Mesenteric fat pad (tissue), 1 donor: Measurements from ENCODE around the gene PSKH1. TPM values are rescaled to one million over a fixed set of nuclear protein-coding genes. Genes with fewer than 3 reads are reported as not detected.
"Not testable (repeated sequence)": the region's sequence is repeated elsewhere in the genome, so short reads cannot be mapped to it uniquely, and the experiment has no call there.

Experiments used
- DNase-seq: peaks from one replicate; pipeline ENCODE4 v3.0.0-alpha.2; 2020; ENCODE audit warnings: low spot score
- long read RNA-seq: library from polyadenylated mRNA; unstranded; transcript quantifications from one replicate; pipeline ENCODE4 v2.0.0, GENCODE V29; 2020
- total RNA-seq: library from RNA; stranded (reverse); fragmentation: NEBNext Ultra II Directional; extraction: Animal tissue kit (Norgen Biotek cat#: 25700); gene quantifications from one replicate; pipeline ENCODE4 v1.2.1, GENCODE V29; 2021
- donor health status: DM: yes; HTN: yes; CAD: no.

Gene PSKH1
- 28.6 TPM for total RNA-seq
- long read RNA-seq, transcript PSKH1-202 (2 exons, 1,509 nt) = major isoform, 5 of 7 reads
- long read RNA-seq, partial matches to known transcripts = 0 of 7 reads
- long read RNA-seq, other reads (novel, unspliced or antisense) = 1 of 7 reads

DNA sequence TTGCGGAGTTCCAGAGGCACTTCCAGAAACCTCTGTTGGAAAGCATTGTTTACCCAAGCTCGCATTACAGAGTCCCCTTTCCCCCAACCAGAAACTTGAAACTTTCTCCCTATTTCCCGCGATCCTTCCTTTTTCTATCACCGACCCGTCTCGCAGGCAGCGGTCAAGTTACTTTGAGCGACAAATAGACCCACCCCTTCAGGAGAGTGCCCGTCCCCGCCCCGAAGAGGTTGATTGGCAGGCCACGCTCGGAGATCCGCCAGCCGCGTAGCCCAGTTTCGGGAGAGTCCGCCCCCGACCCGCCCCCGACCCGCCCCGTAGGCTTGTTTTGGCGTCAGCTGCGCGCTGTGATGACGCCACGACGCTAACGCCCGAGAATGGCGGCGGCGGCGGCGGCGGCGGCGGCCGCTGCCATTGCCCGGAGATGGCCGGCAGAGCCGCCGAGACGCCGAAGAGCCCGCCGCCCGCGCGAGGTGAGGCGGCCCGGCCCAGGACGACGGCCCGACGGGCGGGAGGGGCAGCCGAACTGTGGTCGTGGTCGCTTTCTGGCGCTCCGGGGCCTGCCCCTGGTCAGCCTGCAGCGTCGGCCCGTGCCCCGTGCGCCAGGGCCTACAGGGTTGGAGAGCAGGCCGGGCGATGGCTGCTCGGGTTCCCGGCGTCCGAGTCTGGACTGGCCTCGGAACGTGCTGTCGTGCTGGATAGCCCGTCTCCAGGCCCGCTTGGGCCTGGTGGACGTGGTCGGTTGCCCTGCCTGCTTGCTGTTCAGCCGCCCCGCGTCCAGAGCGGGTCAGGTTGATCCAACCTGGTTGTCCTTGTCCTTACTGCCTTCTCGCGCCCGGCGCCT, at the start of gene PSKH1:
Gene PSKH1, plus strand, starts transcription at position 356 of the 844 bp plus-strand sequence. CDS start 15,496 bp downstream, outside the sequence.
- peak; percentile 98 for DNase-seq

DNA sequence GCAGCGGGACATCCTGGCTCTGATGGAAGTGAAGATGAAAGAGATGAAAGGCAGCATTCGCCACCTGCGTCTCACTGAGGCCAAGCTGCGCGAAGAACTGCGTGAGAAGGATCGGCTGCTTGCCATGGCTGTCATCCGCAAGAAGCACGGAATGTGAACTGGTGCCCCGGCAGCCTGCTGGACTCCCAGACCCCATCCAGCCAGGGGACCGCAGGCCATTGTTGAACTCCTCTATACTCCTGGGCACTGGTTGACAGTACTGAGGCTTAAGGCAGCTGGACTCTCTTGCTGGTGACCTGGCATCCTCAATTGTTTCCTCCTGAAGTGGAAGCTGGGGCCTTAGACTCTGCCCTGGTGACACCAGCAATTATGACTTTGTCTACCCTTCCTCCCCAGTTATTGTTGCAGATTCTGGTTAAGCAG, 49.7 kb upstream of the PSKH1 start:
- DNase-seq = no peak

DNA sequence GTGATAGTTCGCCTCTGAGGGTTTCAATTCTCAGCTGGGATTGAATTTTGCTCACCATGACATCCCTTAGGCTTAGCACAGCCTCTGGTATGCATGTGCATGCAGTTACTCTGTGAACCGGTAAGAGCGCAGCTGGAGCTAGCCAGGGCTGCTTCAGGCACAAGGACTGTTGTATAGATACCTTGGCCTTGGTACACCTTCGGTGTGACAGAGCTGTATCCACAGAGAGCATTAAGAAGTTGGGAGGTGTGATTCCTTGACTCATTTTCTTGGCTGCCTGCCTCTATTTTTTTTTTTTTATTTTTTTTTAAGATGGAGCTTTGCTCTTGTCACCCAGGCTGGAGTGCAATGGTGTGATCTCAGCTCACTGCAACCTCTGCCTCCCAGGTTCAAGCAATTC, 48.6 kb upstream of the PSKH1 start:
- no peak for DNase-seq

DNA sequence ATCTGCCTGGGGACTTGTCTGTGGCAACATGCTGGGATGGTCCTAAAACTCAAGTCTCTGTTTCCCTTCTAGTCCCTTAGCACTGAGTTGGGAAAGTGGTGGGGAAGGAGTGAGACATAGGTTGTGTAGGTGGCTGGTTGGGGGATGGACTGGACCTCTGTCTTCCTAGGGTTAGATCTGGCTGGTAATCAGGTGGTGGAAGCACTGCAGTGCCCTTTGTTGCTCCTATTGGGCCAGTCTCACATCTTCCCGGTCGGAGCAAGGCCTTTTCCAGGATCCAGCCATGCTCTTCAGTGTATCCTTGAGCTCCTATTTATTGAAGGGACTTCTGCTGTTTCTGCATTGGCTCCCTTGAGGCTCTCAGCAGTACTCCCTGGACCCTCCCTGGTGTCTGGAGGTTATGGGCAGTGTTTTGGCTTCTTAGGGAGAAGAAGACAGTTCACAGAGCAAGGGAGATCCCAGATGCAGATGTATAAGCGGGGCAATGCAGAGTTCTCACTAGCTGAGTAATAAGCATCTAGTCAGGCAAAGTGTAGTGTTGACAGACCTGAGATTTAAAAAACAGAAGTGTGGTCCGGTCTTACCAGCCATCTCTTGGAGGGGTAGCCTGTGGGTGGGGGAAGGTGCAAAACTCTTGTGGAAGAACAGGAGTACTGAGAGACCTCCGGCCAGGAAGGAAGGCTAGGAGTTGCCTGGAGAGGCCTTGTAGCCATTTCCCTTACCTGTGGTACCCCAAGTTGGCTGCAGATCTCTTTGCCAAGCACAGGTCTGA, 47.6 kb upstream of the PSKH1 start:
- DNase-seq = no peak

DNA sequence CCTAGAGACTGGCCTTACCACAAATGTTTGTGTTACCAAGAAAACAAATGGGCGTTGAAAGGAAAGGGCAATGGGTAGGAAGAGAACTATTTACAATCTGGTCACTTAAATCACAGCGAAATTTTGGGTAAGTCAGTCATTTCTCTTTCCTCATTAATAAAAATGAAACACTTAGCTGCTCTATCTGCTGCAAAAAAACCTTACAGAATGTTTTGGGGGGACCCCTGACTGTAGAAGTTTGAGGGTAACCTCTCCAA, 47.1 kb upstream of the PSKH1 start:
- no peak for DNase-seq

DNA sequence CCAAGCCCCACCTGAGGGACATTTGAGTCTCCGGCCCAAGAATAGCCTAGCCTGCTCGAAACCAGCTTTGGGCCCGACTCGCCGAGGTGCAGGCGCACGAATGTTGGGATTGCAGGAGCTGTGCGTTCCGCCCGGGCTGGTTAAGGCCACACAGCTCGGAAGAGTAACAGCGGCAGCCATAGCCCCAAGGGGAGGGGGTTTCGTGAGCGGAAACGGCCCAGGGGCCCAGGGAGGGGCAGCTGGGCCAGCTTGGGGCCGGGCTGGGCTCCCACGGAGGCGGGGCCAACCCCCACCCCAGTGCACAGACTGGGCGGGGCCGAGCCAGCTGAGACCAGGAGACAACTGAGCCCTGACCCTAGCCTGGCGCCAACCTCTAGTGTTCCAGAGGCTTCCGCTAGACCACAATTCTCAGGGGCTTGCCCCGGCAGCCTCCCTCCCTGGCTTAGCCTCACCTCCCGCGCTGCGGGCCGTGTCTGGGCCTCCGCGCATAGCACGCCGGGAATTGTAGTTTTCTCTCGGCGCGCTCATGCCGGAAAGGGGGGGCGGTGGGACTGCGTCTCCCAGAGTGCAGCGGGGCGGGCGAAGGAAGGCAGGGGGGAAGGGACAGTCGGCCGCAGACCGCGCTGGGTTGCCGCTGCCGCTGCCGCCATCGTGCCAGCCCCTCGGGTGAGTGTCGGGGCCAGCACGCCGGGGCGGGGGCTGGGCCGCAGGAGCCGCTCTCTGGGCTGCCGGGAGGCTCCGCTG, 46.6 kb upstream of the PSKH1 start, which contains the start of gene NUTF2:
Gene NUTF2, plus strand, starts transcription at position 614 of the 744 bp plus-strand sequence. CDS start 18,198 bp downstream, outside the sequence.
- DNase-seq = peak; percentile 99

DNA sequence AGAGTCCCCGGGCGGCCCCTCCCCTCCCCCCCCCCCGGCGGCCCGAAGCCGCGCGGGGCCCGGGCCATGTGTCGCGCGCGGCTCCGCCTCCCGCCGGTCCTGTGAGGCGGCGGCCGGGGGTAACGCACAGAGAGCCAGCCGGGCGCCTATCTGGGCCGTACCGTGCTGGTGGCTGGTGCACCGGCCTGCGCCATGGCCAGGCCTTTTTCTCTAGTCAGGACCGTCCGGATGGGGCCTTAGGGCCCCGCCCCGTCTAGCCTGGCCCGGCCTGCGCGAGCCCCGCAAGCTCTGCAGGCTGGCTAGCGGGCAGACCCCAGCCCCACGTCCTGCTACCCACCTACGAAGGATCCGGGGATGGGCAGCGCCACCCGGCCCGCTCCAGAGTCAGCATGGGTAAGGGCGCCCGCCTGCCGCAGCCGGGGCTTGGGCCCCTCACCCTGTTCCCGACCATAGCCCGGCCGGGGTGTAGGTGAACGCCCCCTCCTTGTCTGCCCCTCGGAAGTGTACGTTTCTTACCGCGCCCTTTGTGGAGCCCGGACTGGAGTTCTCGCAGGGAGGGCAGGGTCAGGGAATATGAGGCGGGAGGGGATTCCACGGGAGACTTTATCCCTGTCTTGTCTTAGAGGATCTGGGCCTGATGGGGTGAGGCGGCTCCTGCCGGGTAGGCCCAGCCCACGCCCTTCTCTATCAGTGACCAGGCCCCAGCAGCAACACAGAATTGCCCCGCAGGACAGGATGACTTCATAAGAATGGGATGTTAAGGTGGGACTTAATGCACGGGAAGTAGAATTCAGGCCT, 45.8 kb upstream of the PSKH1 start, which contains the start of gene CENPT:
Gene CENPT, minus strand, starts transcription at position 630 of the 798 bp plus-strand sequence. CDS start 13,834 bp downstream, outside the sequence.
- no peak for DNase-seq

DNA sequence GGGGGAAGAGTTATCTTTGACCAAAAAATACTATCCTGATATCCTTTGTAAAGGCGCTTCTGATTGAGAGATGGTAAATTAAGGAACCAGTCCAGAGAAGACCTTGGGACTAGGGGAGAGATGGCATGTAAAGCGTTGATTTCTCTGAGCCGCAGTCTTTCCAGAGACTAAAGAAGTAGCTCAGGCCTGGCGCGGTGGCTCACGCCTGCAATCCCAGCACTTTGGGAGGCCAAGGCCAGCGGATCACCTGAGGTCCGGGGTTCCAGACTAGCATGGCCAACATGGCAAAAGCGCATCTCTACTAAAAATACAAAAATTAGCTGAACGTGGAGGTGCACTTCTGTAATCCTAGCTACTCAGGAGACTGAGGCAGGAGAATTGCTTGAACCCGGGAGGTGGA, 44.9 kb upstream of the PSKH1 start:
- no peak for DNase-seq

DNA sequence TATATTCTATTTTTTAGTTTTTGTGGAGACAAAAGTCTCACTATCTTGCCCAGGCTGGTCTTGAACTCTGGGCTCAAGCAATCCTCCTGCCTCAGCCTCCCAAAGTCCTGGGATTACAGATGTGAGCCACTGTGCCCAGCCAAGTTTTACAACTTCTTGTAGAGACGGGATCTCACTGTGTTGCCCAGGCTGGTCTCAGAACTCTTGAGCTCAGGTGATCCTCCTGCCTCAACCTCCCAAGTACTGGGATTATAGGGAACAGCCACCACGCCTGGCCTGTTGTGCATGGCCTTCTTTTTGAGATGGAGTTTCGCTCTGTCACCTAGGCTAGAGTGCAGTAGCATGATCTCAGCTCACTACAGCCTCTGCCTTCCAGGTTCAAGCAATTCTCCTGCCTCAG, 39.4 kb upstream of the PSKH1 start:
- DNase-seq = no peak

DNA sequence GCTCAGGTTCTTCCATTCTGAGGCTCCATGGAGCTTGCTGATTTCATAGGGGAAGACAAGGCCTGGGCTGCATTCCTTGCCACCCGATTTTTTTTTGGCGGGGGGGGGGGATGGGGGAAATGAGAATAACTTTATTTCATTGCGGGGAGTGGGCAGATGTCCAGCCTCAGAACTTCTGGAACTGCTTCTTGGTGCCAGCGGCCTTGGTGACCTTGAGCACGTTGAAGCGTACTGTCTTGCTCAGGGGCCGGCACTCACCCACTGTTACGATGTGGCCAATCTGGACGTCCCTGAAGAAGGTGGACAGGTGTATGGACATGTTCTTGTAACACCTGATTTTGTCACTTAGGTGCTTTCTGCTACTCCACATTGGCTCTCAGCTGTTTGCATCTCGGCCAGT, 37.3 kb upstream of the PSKH1 start:
- DNase-seq = no peak

DNA sequence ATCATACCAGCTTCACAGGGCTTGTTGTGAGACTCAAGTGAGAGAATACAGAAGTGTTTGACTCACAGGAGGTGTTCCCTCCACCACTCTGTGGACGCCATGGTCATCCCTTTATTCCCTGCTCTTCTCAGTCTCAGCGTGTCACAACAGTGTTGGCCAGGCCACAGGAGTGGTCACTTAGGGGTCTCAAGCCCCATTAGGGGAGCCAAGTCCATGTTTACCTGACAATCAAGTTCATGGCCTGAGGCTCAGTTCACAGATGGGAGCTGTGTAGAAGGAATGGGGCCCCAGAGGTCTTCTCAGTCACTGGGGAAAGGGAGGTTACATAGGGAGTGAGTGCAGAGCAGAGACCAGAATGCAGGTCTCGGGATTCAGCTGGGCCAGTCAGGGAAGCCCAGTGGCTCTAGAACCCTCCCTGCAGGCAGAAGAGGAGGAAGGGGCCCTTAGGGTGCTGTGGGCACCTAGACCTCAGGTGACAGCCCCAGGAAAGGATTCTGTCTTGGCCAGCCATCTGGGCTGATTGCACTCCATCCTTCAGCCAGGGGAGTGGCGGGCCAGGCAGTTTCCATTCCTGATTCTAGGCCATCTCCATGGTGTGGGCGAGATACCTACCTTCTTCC, 36.0 kb upstream of the PSKH1 start:
- DNase-seq = no peak

DNA sequence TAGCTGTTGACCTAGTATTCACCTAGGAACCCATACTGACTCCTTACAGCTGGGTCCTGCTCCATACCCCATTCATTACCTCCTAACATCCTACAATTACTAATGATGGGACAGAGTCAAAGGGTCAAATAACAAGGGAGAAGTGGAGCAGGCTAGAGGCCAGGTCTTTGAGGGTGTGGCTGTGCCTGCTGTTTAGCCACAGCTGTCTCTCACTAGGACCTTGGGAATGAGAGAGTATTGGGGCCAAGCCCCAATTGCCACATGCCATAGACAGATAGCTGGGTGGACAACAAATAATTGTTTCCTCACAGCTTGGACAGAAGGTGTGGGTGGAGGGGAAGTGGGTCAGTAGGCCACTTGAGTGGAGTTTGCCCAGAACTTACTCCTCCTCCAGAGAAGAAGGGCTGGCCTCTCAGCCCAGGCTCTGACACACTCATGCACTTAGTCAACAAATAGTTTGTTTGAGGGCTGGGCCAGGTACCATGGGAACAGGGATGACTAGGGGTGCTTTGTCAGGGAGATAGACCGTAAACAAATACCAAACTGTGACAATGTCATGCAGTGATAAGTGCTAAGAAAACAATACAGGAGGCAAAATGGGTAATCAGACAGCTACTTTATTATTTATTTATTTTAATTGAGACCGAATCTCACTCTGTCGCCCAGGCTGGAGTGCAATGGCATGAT, 35.4 kb upstream of the PSKH1 start:
- DNase-seq = no peak

DNA sequence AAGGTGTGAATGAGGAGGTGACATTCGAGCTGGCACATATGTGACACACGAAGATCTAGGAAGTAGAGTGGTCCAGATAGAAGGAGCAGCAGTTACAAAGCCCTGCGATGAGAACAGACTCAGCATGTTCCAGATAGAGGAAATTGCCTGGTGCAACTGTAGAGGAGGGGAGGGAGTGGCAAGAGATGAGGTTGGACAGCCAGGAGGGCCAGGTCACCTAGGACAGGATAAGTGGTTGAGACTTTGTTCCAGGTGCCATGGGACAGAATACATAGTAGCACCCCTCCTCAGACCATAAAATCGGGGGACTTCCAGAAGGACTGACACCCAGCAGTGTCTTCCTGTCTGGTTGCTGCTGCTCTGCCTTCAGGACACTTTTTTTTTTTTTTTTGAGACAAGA, 34.6 kb upstream of the PSKH1 start:
- no peak for DNase-seq

DNA sequence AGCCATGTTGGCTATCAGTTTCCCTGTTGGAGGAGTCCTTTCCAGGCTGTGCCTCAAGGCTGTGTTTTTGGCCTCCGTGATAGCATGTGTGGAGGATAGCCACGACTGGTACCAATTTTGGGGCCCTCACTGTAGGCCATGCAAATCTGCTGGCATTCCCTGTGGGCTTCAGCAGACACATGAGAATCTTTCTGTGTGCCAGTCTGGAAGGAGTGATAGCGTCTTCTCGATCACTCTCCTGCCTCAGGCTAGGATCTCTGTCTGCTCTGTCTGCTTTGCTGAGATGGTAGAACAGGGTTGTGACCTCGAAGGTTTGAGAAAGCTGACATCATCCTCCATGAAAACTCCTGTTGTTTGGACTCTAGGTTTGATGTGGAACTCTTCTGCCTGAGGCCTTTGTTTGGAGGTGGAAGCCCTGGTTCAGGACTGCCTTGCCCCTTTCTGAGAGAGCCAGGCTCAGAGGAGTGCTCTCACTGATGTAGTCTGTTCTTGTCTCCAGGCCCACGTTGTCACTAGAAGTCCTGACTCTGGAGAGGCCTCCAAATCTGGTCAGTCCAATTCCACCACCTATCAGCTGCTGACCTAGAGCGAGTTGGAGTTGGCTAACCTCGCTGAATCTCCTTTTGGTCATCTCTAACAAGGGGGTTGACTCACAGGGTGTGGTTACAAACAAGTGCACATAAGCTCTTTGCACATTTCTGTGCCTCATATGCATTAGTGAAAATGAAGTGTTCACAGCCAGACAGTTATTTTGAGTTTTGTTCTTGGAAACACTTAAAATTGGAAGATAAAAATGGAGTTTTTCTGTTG, 32.3 kb upstream of the PSKH1 start:
- DNase-seq = no peak

DNA sequence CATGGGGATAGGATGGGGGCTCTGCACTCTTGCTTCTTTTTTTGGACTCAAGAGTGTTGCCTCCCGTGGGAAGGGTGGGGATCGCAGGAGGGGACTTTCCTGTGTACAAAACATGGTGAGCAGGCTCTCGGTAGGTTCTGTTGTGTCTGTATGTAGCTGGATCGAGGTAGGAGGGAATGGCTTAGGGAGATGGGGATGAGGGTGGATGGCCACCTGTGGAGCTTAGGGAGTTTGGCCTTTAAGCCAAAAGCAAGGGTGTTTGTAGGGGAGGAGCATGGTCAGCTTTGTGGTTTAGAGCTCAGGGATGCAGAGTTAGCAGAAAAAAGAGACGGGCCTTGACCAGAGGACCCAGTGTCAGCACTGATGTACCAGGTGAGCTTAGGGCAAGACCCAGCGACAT, 31.2 kb upstream of the PSKH1 start:
- no peak for DNase-seq

DNA sequence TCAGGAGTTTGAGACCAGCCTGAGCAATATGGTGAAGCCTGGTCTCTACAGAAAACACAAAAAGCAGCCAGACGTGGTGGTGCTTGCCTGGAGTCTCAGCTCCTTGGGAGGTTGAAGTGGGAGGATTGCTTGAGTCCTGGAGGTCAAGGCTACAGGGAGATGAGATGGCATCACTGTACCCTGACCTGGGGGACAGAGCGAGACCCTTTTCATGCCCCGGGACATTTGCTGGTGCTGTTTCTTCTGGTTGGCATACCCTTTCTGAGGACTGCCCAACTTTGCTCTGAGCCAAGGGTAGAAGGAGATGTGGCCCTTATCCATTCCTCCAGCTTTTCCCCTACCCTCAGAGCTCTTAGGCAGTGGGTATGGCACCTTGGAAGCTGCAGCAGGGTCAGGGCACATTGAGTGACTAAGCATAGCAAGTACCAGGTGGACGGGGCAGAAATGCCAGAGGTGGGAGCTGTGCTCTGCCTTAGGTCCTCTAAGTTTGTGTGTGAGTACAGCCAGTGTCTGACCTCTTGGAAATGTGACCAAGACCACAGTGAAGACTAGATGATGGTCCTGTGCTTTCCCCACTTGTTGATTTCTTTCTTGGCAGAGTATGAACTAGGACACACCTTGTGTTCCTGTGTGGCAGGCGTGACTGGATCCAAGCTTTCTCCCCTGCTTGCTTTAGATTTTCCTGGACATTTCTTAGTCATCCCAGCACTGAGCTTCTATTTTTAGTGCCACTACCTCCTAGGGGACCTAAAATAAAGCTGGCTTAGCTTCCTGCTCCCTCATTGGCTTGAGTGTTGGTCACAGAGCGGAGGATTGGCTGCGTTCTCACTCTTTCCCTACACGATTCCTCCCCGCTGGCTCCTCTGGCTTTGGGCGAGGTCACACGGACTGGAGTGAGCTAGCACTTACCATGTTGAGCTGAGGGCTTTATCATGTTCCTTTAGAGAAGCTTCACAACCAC, 30.2 kb upstream of the PSKH1 start:
- no peak for DNase-seq

DNA sequence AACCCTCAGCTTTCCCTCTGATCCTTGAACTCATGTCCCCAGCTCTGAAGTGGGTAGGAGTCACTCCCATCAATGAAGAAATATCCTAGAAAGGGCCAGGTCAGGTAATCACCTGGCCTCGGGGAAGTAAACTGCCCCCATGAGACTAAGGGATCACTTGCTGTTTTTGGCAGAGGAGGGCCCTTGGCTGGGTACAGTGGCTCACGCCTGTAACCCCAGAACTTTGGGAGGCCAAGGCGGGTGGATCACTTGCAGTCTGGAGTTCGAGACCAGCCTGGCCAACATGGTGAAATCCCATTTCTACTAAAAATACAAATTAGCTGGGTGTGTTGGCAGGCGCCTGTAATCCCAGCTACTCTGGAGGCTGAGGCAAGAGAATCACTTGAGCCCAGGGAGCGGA, 29.0 kb upstream of the PSKH1 start:
- not testable (repeated sequence) for DNase-seq

DNA sequence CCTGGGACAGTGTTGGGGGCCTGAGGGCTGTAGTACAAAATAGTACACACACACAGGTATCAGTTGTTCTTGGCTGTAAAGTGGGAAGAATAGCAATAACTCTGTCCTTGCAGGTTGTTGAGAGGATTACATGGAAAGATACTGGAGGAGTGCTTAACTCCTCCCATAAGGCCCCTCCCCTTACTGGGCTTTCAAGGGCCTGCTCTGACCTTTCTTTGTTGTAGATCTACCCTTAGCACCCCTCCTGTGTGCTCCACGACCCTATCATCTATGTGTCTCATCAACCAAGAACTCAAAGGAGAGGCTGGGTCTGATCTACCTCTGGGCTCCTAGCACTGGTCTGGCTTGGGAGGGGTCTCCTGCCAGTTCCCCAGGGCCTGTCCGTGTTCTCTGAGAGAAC, 28.5 kb upstream of the PSKH1 start:
- no peak for DNase-seq
